Measurements from ENCODE around the gene MEST.
"Not testable (repeated sequence)": the region's sequence is repeated elsewhere in the genome, so short reads cannot be mapped to it uniquely, and the experiment has no call there.

DNA sequence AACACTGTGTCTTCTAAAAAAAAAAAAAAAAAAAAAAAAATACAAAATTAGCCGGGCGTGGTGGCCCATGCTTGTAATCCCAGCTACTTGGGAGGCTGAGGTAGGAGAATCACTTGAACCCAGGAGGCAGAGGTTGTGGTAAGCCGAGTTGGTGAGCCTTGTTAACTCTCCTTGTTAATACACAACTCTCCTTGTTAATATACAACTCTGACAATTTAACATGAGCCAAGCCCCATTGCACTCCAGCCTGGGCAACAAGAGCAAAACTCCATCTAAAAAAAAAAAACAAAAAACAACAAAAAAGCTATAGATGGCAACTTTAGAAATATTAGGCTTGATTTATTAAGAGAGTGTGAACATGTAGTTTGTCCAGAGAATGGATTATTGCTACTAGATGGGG is 20.2 kb downstream of the MEST start:
- TF ChIP-seq POLR2A (IDR thresholded peaks at IDR 0.05) = not testable (repeated sequence)
- TF ChIP-seq, protein P1, sequence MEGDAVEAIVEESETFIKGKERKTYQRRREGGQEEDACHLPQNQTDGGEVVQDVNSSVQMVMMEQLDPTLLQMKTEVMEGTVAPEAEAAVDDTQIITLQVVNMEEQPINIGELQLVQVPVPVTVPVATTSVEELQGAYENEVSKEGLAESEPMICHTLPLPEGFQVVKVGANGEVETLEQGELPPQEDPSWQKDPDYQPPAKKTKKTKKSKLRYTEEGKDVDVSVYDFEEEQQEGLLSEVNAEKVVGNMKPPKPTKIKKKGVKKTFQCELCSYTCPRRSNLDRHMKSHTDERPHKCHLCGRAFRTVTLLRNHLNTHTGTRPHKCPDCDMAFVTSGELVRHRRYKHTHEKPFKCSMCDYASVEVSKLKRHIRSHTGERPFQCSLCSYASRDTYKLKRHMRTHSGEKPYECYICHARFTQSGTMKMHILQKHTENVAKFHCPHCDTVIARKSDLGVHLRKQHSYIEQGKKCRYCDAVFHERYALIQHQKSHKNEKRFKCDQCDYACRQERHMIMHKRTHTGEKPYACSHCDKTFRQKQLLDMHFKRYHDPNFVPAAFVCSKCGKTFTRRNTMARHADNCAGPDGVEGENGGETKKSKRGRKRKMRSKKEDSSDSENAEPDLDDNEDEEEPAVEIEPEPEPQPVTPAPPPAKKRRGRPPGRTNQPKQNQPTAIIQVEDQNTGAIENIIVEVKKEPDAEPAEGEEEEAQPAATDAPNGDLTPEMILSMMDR (IDR thresholded peaks at IDR 0.05) = not testable (repeated sequence)
